Measurements from ENCODE around the gene COPS7A. TPM values are rescaled to one million over a fixed set of nuclear protein-coding genes. Genes with fewer than 3 reads are reported as not detected.
A peak's percentile ranks its signal among the peaks of the same experiment; 100 is the strongest.

COPS7A gene
- total RNA-seq, 1 experiment from 2014 or later, result 82.3 TPM

- no peaks in the 10 kb centered on the region for H3K36me3 ChIP-seq (ENCODE audit: low read depth, low read length)
- CTCF ChIA-PET, result interaction anchor here (0.5 to 2.0 kb wide), 3 partner anchors 12 to 23 kb away, joined by 3 to 24 read pairs (median 5); partner anchors contain the start of gene MLF2
- no peaks in the 10 kb centered on the region for H3K9me2 ChIP-seq (replicated peaks; ENCODE audit: low read length)
- peak within 1 kb of the TSS; percentile 89 for H3K4me3 ChIP-seq (ENCODE audit: low read length)
- peaks cover 36% of the 10 kb centered on the region for H3K4me1 ChIP-seq (ENCODE audit: insufficient read depth, low read length)
- peak; percentile 78 for DNase-seq
- no peaks in the 10 kb centered on the region; the same call in 1 of the 2 replicates for H4K20me1 ChIP-seq (ENCODE audit: low read length)
- ATAC-seq, result peak; percentile 34
- TSS peak; percentile 35 for BruUV-seq (replicated peaks)
- no peaks in the 10 kb centered on the region for H3K9me3 ChIP-seq (ENCODE audit: low read length)
- H3F3A ChIP-seq (ENCODE audit: low read length, unreplicated experiment), result no peaks in the 10 kb centered on the region
- peak within 1 kb of the TSS; percentile 9 for H3K27ac ChIP-seq (ENCODE audit: low read length)
- H2AFZ ChIP-seq (ENCODE audit: low read length), result peak within 1 kb of the TSS; percentile 75
- H3K27me3 ChIP-seq (ENCODE audit: low read length), result no peaks in the 10 kb centered on the region
- intact Hi-C loops (cut with micrococcal nuclease), result loop anchor here (2.0 kb wide), 1 partner anchor 13 kb away; the partner anchor contains the start of gene MLF2
- peaks cover 27% of the 10 kb centered on the region for H3K79me2 ChIP-seq (ENCODE audit: low read length)
- POLR2A ChIA-PET (ENCODE audit: unreplicated experiment), result interaction anchor here (0.6 to 1.5 kb wide), 4 partner anchors 13 to 86 kb away, joined by 4 to 14 read pairs (median 7); partner anchors contain the start of gene MLF2
- TF ChIP-seq, protein P1, sequence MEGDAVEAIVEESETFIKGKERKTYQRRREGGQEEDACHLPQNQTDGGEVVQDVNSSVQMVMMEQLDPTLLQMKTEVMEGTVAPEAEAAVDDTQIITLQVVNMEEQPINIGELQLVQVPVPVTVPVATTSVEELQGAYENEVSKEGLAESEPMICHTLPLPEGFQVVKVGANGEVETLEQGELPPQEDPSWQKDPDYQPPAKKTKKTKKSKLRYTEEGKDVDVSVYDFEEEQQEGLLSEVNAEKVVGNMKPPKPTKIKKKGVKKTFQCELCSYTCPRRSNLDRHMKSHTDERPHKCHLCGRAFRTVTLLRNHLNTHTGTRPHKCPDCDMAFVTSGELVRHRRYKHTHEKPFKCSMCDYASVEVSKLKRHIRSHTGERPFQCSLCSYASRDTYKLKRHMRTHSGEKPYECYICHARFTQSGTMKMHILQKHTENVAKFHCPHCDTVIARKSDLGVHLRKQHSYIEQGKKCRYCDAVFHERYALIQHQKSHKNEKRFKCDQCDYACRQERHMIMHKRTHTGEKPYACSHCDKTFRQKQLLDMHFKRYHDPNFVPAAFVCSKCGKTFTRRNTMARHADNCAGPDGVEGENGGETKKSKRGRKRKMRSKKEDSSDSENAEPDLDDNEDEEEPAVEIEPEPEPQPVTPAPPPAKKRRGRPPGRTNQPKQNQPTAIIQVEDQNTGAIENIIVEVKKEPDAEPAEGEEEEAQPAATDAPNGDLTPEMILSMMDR (conservative IDR thresholded peaks at IDR 0.05; ENCODE audit: low read depth, low read length), result no peak
- TF ChIP-seq EZH2phosphoT487 (IDR thresholded peaks at IDR 0.05; ENCODE audit: borderline replicate concordance, low read length) (no peak), EZH2 (IDR thresholded peaks at IDR 0.05; ENCODE audit: low read length, unreplicated experiment) (no peak)
- H3K9ac ChIP-seq (ENCODE audit: low read length), result peak within 1 kb of the TSS; percentile 79
- peak within 1 kb of the TSS; percentile 96 for H3K4me2 ChIP-seq (ENCODE audit: low read length)
Measured at GRCh38 chr12:6765634-6766581, 42.1 kb downstream of the COPS7A start, which contains the start of gene PTMS. Gene PTMS (plus strand): TSS chr12:6766363. CDS start chr12:6766706, 343 bp downstream.

DNA sequence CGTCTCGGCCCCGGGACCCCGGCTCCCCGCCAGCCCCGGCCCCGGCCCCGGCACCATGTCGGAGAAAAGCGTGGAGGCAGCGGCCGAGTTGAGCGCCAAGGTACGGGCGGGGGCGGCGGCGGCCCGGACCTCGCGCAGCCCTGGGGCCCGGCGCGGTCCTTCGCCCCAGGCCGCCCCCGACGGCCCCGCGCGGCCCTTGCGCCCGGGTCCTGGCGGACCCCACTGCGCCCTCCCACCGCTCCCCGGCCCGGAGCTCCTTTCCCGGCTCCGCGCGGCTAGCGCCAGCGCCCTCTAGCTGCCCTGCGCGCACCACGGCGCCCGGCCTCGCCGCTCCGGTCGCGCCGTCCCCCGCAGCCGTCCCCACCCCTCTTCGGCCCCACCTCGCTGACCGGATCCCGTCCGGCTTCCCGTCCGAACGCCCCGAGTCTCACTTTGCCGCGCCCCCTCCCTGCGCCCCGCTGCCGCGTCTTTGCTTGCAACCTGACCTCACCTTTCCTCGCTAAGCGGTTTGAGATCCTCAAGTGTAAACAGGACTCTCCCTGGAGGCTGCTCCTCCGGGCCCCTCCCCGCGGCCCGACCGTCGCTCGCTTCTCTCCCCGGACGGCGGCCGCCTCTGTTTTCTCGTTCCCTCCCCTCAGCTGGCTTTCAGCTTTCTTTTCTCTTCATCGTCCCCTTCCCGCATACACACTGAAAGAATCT, 43.0 kb downstream of the COPS7A start:
- H3K79me2 ChIP-seq (ENCODE audit: low read length), result peaks cover 27% of the 10 kb centered on the region
- CTCF ChIA-PET, result interaction anchor here (0.5 to 2.0 kb wide), 4 partner anchors 12 to 158 kb away, joined by 3 to 24 read pairs (median 8); partner anchors contain the start of gene MLF2
- H3K27me3 ChIP-seq (ENCODE audit: low read length), result no peaks in the 10 kb centered on the region
- DNase-seq, result peak; percentile 68
- peaks cover 36% of the 10 kb centered on the region for H3K4me1 ChIP-seq (ENCODE audit: insufficient read depth, low read length)
- no TSS peak for BruUV-seq (replicated peaks)
- TF ChIP-seq, protein P1 (conservative IDR thresholded peaks at IDR 0.05; ENCODE audit: low read depth, low read length), result peak; percentile 52
- TF ChIP-seq EZH2phosphoT487 (IDR thresholded peaks at IDR 0.05; ENCODE audit: borderline replicate concordance, low read length), result no peak
- TF ChIP-seq EZH2 (IDR thresholded peaks at IDR 0.05; ENCODE audit: low read length, unreplicated experiment), result no peak
- POLR2A ChIA-PET (ENCODE audit: unreplicated experiment), result interaction anchor here (0.6 to 1.5 kb wide), 3 partner anchors 13 to 85 kb away, joined by 4 to 14 read pairs (median 4); partner anchors contain the start of gene MLF2
- peak overlapping the region; percentile 75 for H2AFZ ChIP-seq (ENCODE audit: low read length)
- peak overlapping the region; percentile 79 for H3K9ac ChIP-seq (ENCODE audit: low read length)
- peak overlapping the region; percentile 89 for H3K4me3 ChIP-seq (ENCODE audit: low read length)
- intact Hi-C loops (cut with micrococcal nuclease), result loop anchor here (2.0 kb wide), 1 partner anchor 14 kb away; the partner anchor contains the start of gene MLF2
- H3F3A ChIP-seq (ENCODE audit: low read length, unreplicated experiment), result no peaks in the 10 kb centered on the region
- H3K27ac ChIP-seq (ENCODE audit: low read length), result peak overlapping the region; percentile 9; the same call in 1 of the 2 replicates
- H3K36me3 ChIP-seq (ENCODE audit: low read depth, low read length), result no peaks in the 10 kb centered on the region
- H3K4me2 ChIP-seq (ENCODE audit: low read length), result peak overlapping the region; percentile 96
- H3K9me2 ChIP-seq (replicated peaks; ENCODE audit: low read length), result no peaks in the 10 kb centered on the region
- no peaks in the 10 kb centered on the region for H3K9me3 ChIP-seq (ENCODE audit: low read length)
- H4K20me1 ChIP-seq (ENCODE audit: low read length), result no peaks in the 10 kb centered on the region; the same call in 1 of the 2 replicates
- peak; percentile 49 for ATAC-seq

Measured in PC-3 (cell line).